GM23338 (cell line): ENCODE data around the gene VMAC. TPM values are rescaled to one million over a fixed set of nuclear protein-coding genes. Genes with fewer than 3 reads are reported as not detected.
A peak's percentile ranks its signal among the peaks of the same experiment; 100 is the strongest.
"Not testable (repeated sequence)": the region's sequence is repeated elsewhere in the genome, so short reads cannot be mapped to it uniquely, and the experiment has no call there.

Source experiments
- ATAC-seq: fragments of 200-7000 bp; cut with Tn5 transposase; 3 replicates; pipeline ENCODE4 v1.9.1; 2020
- DNase-seq: peaks from one replicate; pipeline ENCODE4 v3.0.0-alpha.2; 2015; ENCODE audit warnings: low spot score
- H2AFZ ChIP-seq: fragments of 200-600 bp; sonication (generic); 2 replicates; pipeline ENCODE4 v1.8.0; 2016; ENCODE audit warnings: antibody characterized with exemption, mild to moderate bottlenecking, moderate library complexity
- H3F3A ChIP-seq: fragments of 200-600 bp; sonication (generic); replicated peaks from 2 replicates; pipeline ENCODE4 v1.8.0; 2017; ENCODE audit warnings: antibody characterized with exemption, mixed run types, low read depth
- H3K27ac ChIP-seq: fragments of 200-600 bp; sonication (generic); 2 replicates; pipeline ENCODE4 v1.6.1; 2016; ENCODE audit warnings: low read depth
- H3K27me3 ChIP-seq: fragments of 200-600 bp; sonication (generic); 2 replicates; pipeline ENCODE4 v1.8.0; 2016; ENCODE audit warnings: mild to moderate bottlenecking, mixed run types, moderate library complexity; ENCODE audit not compliant: insufficient read depth
- H3K36me3 ChIP-seq: fragments of 200-600 bp; sonication (generic); 2 replicates; pipeline ENCODE4 v1.8.0; 2016; ENCODE audit warnings: mild to moderate bottlenecking; ENCODE audit not compliant: insufficient read depth
- H3K4me1 ChIP-seq: fragments of 200-600 bp; sonication (generic); 2 replicates; pipeline ENCODE4 v1.8.0; 2016; ENCODE audit warnings: mild to moderate bottlenecking, moderate library complexity; ENCODE audit not compliant: insufficient read depth
- H3K4me2 ChIP-seq: fragments of 200-600 bp; sonication (generic); 2 replicates; pipeline ENCODE4 v1.7.1; 2017; ENCODE audit warnings: mixed run types
- H3K4me3 ChIP-seq: fragments of 200-600 bp; sonication (generic); 2 replicates; pipeline ENCODE4 v1.6.1; 2016; ENCODE audit warnings: mixed run types
- H3K79me2 ChIP-seq: fragments of 200-600 bp; sonication (generic); replicated peaks from 2 replicates; pipeline ENCODE4 v1.8.0; 2017; ENCODE audit warnings: mild to moderate bottlenecking; ENCODE audit not compliant: insufficient read depth
- H3K9me2 ChIP-seq: fragments of 200-600 bp; sonication (generic); 2 replicates; pipeline ENCODE4 v1.8.0; 2017; ENCODE audit not compliant: insufficient read depth
- H4K20me1 ChIP-seq: fragments of 200-600 bp; sonication (generic); replicated peaks from 2 replicates; pipeline ENCODE4 v1.8.0; 2017; ENCODE audit warnings: mild to moderate bottlenecking; ENCODE audit not compliant: insufficient read depth
- H3K27ac Mint-ChIP-seq: 2 replicates; pipeline ENCODE4 v1.8.0; 2020; ENCODE audit warnings: inconsistent platforms, mild to moderate bottlenecking, moderate library complexity, mixed read lengths
- H3K27me3 Mint-ChIP-seq: 3 replicates; pipeline ENCODE4 v1.8.0; 2022; ENCODE audit warnings: low read depth, mild to moderate bottlenecking, moderate library complexity, mixed read lengths, inconsistent platforms; ENCODE audit not compliant: insufficient read depth, poor library complexity
- H3K36me3 Mint-ChIP-seq: 3 replicates; pipeline ENCODE4 v1.8.0; 2021; ENCODE audit warnings: low read depth, mild to moderate bottlenecking, inconsistent platforms, moderate library complexity, mixed read lengths
- H3K4me1 Mint-ChIP-seq: 3 replicates; pipeline ENCODE4 v1.8.0; 2020; ENCODE audit warnings: mild to moderate bottlenecking, inconsistent platforms, mixed read lengths
- H3K4me3 Mint-ChIP-seq: 3 replicates; pipeline ENCODE4 v1.8.0; 2021; ENCODE audit warnings: moderate library complexity, mild to moderate bottlenecking, inconsistent platforms, mixed read lengths
- H3K9me3 Mint-ChIP-seq: 3 replicates; pipeline ENCODE4 v1.8.0; 2020; ENCODE audit warnings: moderate library complexity, mild to moderate bottlenecking, inconsistent platforms, mixed read lengths
- CREB1 ChIP-seq: fragments of 250-450 bp; sonication (Bioruptor Pico); IDR thresholded peaks from 2 replicates; pipeline ENCODE4 v1.5.0; 2020; ENCODE audit warnings: low read depth, mild to moderate bottlenecking, moderate library complexity
- NANOG ChIP-seq: IDR thresholded peaks from 2 replicates; pipeline ENCODE4 v1.6.1; 2016; ENCODE audit warnings: antibody characterized with exemption, borderline replicate concordance
- POLR2AphosphoS5 ChIP-seq: IDR thresholded peaks from 2 replicates; pipeline ENCODE4 v1.6.1; 2016; ENCODE audit warnings: antibody characterized with exemption, low read depth
- REST ChIP-seq: IDR thresholded peaks from one replicate; pipeline ENCODE4 v1.6.1; 2018; ENCODE audit warnings: antibody characterized with exemption; ENCODE audit not compliant: unreplicated experiment
- ZNF331 ChIP-seq: fragments of 250-450 bp; sonication (Bioruptor Pico); IDR thresholded peaks from 2 replicates; pipeline ENCODE4 v1.5.0; 2020; ENCODE audit warnings: low read depth, mild to moderate bottlenecking, moderate library complexity
- long read RNA-seq: library from polyadenylated mRNA; unstranded; transcript quantifications from one replicate; pipeline ENCODE4 v2.0.0, GENCODE V29; 2020; ENCODE audit not compliant: unreplicated experiment
- polyA plus RNA-seq: library from polyadenylated mRNA; unstranded; fragments of >200 nt; fragmentation: Nextera tagmentation; extraction: Ambion mirVana; gene quantifications from 2 replicates; pipeline ENCODE4 v1.2.1, GENCODE V29; 2016
- total RNA-seq: library from RNA; depleted of rRNA; stranded (reverse); fragments of >200 nt; shearing (Covaris generic); gene quantifications from 2 replicates; pipeline ENCODE4 v1.2.3, GENCODE V29; 2014; rRNA removed

Gene VMAC
- total RNA-seq (3.2 and 3.7 TPM in 2 replicates), polyA plus RNA-seq (0.79 and 0.89 TPM in 2 replicates)
- long read RNA-seq, partial matches to known transcripts, result 0 of 3 reads
- long read RNA-seq, other reads (novel, unspliced or antisense), result 1 of 3 reads

GRCh38 chr19:5904352-5905113, at the start of gene VMAC:
Gene VMAC, plus strand, starts transcription at chr19:5904872. Its CDS starts 19 bp downstream, at chr19:5904891.
- Histone ChIP-seq H3K4me2 (peak within 1 kb of the TSS; percentile 94), H3K36me3 (no peaks in the 10 kb centered on the region), H2AFZ (peak within 1 kb of the TSS; percentile 87), H3F3A (no peaks in the 10 kb centered on the region), H3K27ac (peak within 1 kb of the TSS; percentile 95), H3K79me2 (peaks cover 36% of the 10 kb centered on the region), H3K4me3 (peak within 1 kb of the TSS; percentile 91), H4K20me1 (peaks cover 24% of the 10 kb centered on the region), H3K27me3 (no peaks in the 10 kb centered on the region), H3K4me1 (no peaks in the 10 kb centered on the region), H3K9me2 (no peaks in the 10 kb centered on the region)
- DNase-seq (peak; percentile 100), ATAC-seq (peak; percentile 84)
- peak within 1 kb of the TSS; percentile 99 for H3K4me3 Mint-ChIP-seq
- peak; percentile 56 for TF ChIP-seq POLR2AphosphoS5
- no peak for TF ChIP-seq ZNF331 (CRISPR knock-in tag)
- no peak for TF ChIP-seq NANOG
- no peak for TF ChIP-seq REST
- TF ChIP-seq CREB1 (CRISPR knock-in tag), result 0 out of 2 replicates have a peak, but pooled peaks have one; percentile 22
- H3K36me3 Mint-ChIP-seq, result peaks cover 19% of the 10 kb centered on the region
- 0 out of 3 replicates have a peak, but pooled peaks cover 3% of the 10 kb centered on the region for H3K4me1 Mint-ChIP-seq
- H3K27me3 Mint-ChIP-seq, result peaks cover 16% of the 10 kb centered on the region
- H3K27ac Mint-ChIP-seq, result peak within 1 kb of the TSS; percentile 99
- H3K9me3 Mint-ChIP-seq, result no peaks in the 10 kb centered on the region

GRCh38 chr19:5855151-5855550, 49.5 kb upstream of the VMAC start:
- H3K79me2 ChIP-seq, H3K36me3 Mint-ChIP-seq, H3K27ac Mint-ChIP-seq, H3K4me1 Mint-ChIP-seq, H3K4me3 ChIP-seq, H3K4me3 Mint-ChIP-seq, H3K4me1 ChIP-seq, H3K9me2 ChIP-seq, DNase-seq, H3K27me3 ChIP-seq, ATAC-seq, H4K20me1 ChIP-seq, H3K36me3 ChIP-seq, H2AFZ ChIP-seq, H3K9me3 Mint-ChIP-seq, H3K27me3 Mint-ChIP-seq, H3F3A ChIP-seq, H3K27ac ChIP-seq, H3K4me2 ChIP-seq: not testable (repeated sequence)
